Measurements from ENCODE around the gene PCBD2.

GRCh38 chr5:134879456-134879855 lies 25.5 kb upstream of the PCBD2 start:
- TF ChIP-seq EGR1 (IDR thresholded peaks at IDR 0.05; ENCODE audit: low read depth in 2 of 2) (no peak), CTCF (IDR thresholded peaks at IDR 0.05; ENCODE audit: low read depth, low read length, missing input control) (no peak), TAF1 (conservative IDR thresholded peaks at IDR 0.05) (no peak), RAD21 (IDR thresholded peaks at IDR 0.05) (no peak), SP1 (IDR thresholded peaks at IDR 0.05) (no peak), MAX (IDR thresholded peaks at IDR 0.05) (no peak), JUND (IDR thresholded peaks at IDR 0.05) (no peak), GABPA (IDR thresholded peaks at IDR 0.05 in 1 of 2, conservative IDR thresholded peaks at IDR 0.05 in 1 of 2) (no peak), YY1 (IDR thresholded peaks at IDR 0.05) (no peak), RXRA (IDR thresholded peaks at IDR 0.05) (no peak)
- TF ChIP-seq, protein P1, sequence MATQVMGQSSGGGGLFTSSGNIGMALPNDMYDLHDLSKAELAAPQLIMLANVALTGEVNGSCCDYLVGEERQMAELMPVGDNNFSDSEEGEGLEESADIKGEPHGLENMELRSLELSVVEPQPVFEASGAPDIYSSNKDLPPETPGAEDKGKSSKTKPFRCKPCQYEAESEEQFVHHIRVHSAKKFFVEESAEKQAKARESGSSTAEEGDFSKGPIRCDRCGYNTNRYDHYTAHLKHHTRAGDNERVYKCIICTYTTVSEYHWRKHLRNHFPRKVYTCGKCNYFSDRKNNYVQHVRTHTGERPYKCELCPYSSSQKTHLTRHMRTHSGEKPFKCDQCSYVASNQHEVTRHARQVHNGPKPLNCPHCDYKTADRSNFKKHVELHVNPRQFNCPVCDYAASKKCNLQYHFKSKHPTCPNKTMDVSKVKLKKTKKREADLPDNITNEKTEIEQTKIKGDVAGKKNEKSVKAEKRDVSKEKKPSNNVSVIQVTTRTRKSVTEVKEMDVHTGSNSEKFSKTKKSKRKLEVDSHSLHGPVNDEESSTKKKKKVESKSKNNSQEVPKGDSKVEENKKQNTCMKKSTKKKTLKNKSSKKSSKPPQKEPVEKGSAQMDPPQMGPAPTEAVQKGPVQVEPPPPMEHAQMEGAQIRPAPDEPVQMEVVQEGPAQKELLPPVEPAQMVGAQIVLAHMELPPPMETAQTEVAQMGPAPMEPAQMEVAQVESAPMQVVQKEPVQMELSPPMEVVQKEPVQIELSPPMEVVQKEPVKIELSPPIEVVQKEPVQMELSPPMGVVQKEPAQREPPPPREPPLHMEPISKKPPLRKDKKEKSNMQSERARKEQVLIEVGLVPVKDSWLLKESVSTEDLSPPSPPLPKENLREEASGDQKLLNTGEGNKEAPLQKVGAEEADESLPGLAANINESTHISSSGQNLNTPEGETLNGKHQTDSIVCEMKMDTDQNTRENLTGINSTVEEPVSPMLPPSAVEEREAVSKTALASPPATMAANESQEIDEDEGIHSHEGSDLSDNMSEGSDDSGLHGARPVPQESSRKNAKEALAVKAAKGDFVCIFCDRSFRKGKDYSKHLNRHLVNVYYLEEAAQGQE (IDR thresholded peaks at IDR 0.05) = no peak

Measured in liver (tissue), 3 donors.